WERI-Rb-1 (cell line): ENCODE results near the gene SLC29A3.
A peak's percentile ranks its signal among the peaks of the same experiment; 100 is the strongest.

Experiments used
- DNase-seq: peaks from one replicate; pipeline ENCODE4 v3.0.0-alpha.2; 2020
- H3K27ac ChIP-seq: fragments of 250-450 bp; sonication (Bioruptor Pico); 2 replicates; pipeline ENCODE4 v1.5.1; 2020; ENCODE audit warnings: mild to moderate bottlenecking, moderate library complexity
- H3K27me3 ChIP-seq: fragments of 250-450 bp; sonication (Bioruptor Pico); 2 replicates; pipeline ENCODE4 v1.5.1; 2021; ENCODE audit warnings: mild to moderate bottlenecking, low read depth, moderate library complexity; ENCODE audit not compliant: insufficient read depth, severe bottlenecking
- H3K36me3 ChIP-seq: fragments of 250-450 bp; sonication (Bioruptor Pico); 2 replicates; pipeline ENCODE4 v1.5.1; 2020; ENCODE audit warnings: mild to moderate bottlenecking, moderate library complexity
- H3K4me3 ChIP-seq: 2 replicates; pipeline ENCODE4 v1.5.1; 2011; ENCODE audit warnings: low read depth, mild to moderate bottlenecking, control low read depth, low read length
- H3K9me3 ChIP-seq: fragments of 250-450 bp; sonication (Bioruptor Pico); 2 replicates; pipeline ENCODE4 v1.5.1; 2021; ENCODE audit warnings: mild to moderate bottlenecking, moderate library complexity; ENCODE audit not compliant: severe bottlenecking
- CTCF ChIP-seq: IDR thresholded peaks from 2 replicates; pipeline ENCODE4 v1.5.1; 2011; ENCODE audit warnings: low read depth, mild to moderate bottlenecking, control low read depth, inconsistent platforms, low read length

Gene SLC29A3

GRCh38 chr10:71334221-71334791, 15.2 kb downstream of the SLC29A3 start:
- Histone ChIP-seq H3K36me3 (peaks cover 96% of the 10 kb centered on the region), H3K27ac (peak overlapping the region; percentile 49), H3K27me3 (no peaks in the 10 kb centered on the region), H3K9me3 (no peaks in the 10 kb centered on the region), H3K4me3 (no peak overlapping the region)
- no peak for TF ChIP-seq CTCF
- no peak for DNase-seq

- Histone ChIP-seq H3K9me3 (no peaks in the 10 kb centered on the region), H3K4me3 (no peak overlapping the region)
Observed at GRCh38 chr10:71335173-71335708, 16.2 kb downstream of the SLC29A3 start.

GRCh38 chr10:71336632-71337031, 17.6 kb downstream of the SLC29A3 start:
- TF ChIP-seq CTCF, result no peak
- H3K9me3 ChIP-seq, result no peaks in the 10 kb centered on the region
- DNase-seq, result no peak
- no peak overlapping the region for H3K4me3 ChIP-seq
- H3K36me3 ChIP-seq, result peaks cover 96% of the 10 kb centered on the region
- peak overlapping the region; percentile 73 for H3K27ac ChIP-seq
- H3K27me3 ChIP-seq, result no peaks in the 10 kb centered on the region

More at GRCh38 chr10:71335173-71335708, 16.2 kb downstream of the SLC29A3 start:
- Histone ChIP-seq H3K27me3 (no peaks in the 10 kb centered on the region), H3K36me3 (peaks cover 96% of the 10 kb centered on the region), H3K27ac (peak overlapping the region; percentile 73)
- no peak for DNase-seq
- TF ChIP-seq CTCF, result no peak

GRCh38 chr10:71337219-71337701, 18.2 kb downstream of the SLC29A3 start:
- peak; percentile 88 for DNase-seq
- Histone ChIP-seq H3K27me3 (no peaks in the 10 kb centered on the region), H3K27ac (peak overlapping the region; percentile 73), H3K36me3 (peaks cover 99% of the 10 kb centered on the region), H3K9me3 (no peaks in the 10 kb centered on the region), H3K4me3 (no peak overlapping the region)
- 0 out of 2 replicates have a peak, but pooled peaks have one; percentile 14 for TF ChIP-seq CTCF

- H3K27me3 ChIP-seq, result no peaks in the 10 kb centered on the region
Observed at GRCh38 chr10:71338728-71339495, 19.9 kb downstream of the SLC29A3 start.

More at GRCh38 chr10:71338728-71339495, 19.9 kb downstream of the SLC29A3 start:
- Histone ChIP-seq H3K36me3 (peaks cover 97% of the 10 kb centered on the region), H3K27ac (peak overlapping the region; percentile 73), H3K9me3 (no peaks in the 10 kb centered on the region), H3K4me3 (no peak overlapping the region)
- DNase-seq, result no peak
- no peak for TF ChIP-seq CTCF
